Heart left ventricle (tissue), 16 donors: ENCODE data around the gene KCNJ5. TPM values are rescaled to one million over a fixed set of nuclear protein-coding genes. Genes with fewer than 3 reads are reported as not detected.

Experiments used
- ATAC-seq, 4 donors: fragments of 200-7000 bp; cut with Tn5 transposase; one replicate each; pipeline ENCODE4 v1.9.1; 2020 to 2022; ENCODE audit warnings: moderate library complexity in 4 of 4, mild to moderate bottlenecking in 3 of 4, moderate number of reproducible peaks in 1 of 4
- DNase-seq, 5 donors: peaks; one replicate each; pipeline ENCODE4 v3.0.0-alpha.2; 2020
- H3K27ac ChIP-seq, 12 donors: fragments of 200-600 bp; sonication (generic) in 4 of 12; one replicate each; pipeline versions ENCODE4 v1.5.0 to v1.8.0; 2016 to 2022; ENCODE audit warnings: mild to moderate bottlenecking in 2 of 12
- H3K27me3 ChIP-seq, 9 donors: fragments of 200-600 bp; sonication (generic) in 2 of 9; one replicate each; pipeline versions ENCODE4 v1.5.1 to v1.8.0; 2016 to 2022; ENCODE audit warnings: mild to moderate bottlenecking in 3 of 9
- H3K36me3 ChIP-seq, 9 donors: fragments of 200-600 bp; sonication (generic) in 2 of 9; one replicate each; pipeline versions ENCODE4 v1.5.0 to v1.8.0; 2018 to 2022; ENCODE audit warnings: mild to moderate bottlenecking in 2 of 9
- H3K4me1 ChIP-seq, 12 donors: fragments of 200-600 bp; sonication (generic) in 4 of 12; one replicate each; pipeline versions ENCODE4 v1.5.0 to v1.8.0; 2016 to 2022; ENCODE audit warnings: mild to moderate bottlenecking in 3 of 12
- H3K4me3 ChIP-seq, 12 donors: fragments of 200-600 bp; sonication (generic) in 4 of 12; one replicate each; pipeline versions ENCODE4 v1.5.0 to v1.8.0; 2017 to 2022; ENCODE audit warnings: mild to moderate bottlenecking in 9 of 12, moderate library complexity in 4 of 12
- H3K9me3 ChIP-seq, 12 donors: fragments of 200-600 bp; sonication (generic) in 4 of 12; one replicate each; pipeline versions ENCODE4 v1.5.0 to v1.8.0; 2016 to 2022; ENCODE audit warnings: mild to moderate bottlenecking in 1 of 12
- POLR2A ChIP-seq, 2 donors: fragments of 450-650 bp; IDR thresholded peaks; one replicate each; pipeline ENCODE4 v1.6.1; 2017; ENCODE audit warnings: antibody characterized with exemption in 2 of 2, mild to moderate bottlenecking in 2 of 2, moderate library complexity in 2 of 2
- WGBS, 4 donors: extraction: QIAGEN DNeasy Blood & Tissue Kit in 2 of 4; methylation state at CpG; one replicate each; pipeline versions ENCODE4 v1.1.5 to v1.1.7; 2013 to 2018; 5-methylcytosine and 5-hydroxymethylcytosine counted together
- intact Hi-C, 10 donors: fragments of 100-400 bp; cut with DNase I; formaldehyde crosslinking; loops; one replicate each; pipeline versions ENCODE4 v1.11.1 to v1.14.2; 2022
- polyA plus RNA-seq, 2 donors: library from polyadenylated mRNA; stranded (reverse); fragments of 200-250 nt; gene quantifications; one replicate each; pipeline ENCODE4 v1.2.3, GENCODE V29; 2013
- total RNA-seq, 9 donors: library from RNA; depleted of rRNA in 2 of 9; stranded (reverse); fragments of >200 nt in 2 of 9; fragmentation: NEBNext Ultra II Directional in 3 of 9; extraction: Animal tissue kit (Norgen Biotek cat#: 25700) in 3 of 9; gene quantifications; one replicate each; pipeline versions ENCODE4 v1.1.0 to v1.2.4, GENCODE V29; 2016 to 2023
- TF ChIP-seq, protein P1 (sequence below), 12 donors: fragments of 200-600 bp; sonication (generic) in 4 of 12; IDR thresholded peaks; one replicate each; pipeline versions ENCODE4 v1.5.0 to v1.8.0; 2018 to 2022; ENCODE audit warnings: antibody characterized with exemption in 12 of 12, mild to moderate bottlenecking in 5 of 12
- donor health status: ischemic (EF 13 %, LVEDD 7.1; RV severe dilation, severe dysfunction).
- donor health status: healthy with polysubstance abuse.
- donor health status: DM: no; HTN: yes; CAD: no.
- donor health status: DM: no; HTN: no; CAD: no.
- donor health status: ischemic (EF 25% LVEDD 6.9; RV normal size, moderate dysfunction).
- donor health status: ischemic (EF 25% LVEDD 5.7; RV mildly dilated, moderate dysfunction).
- donor health status: healthy.
- donor health status: DM: yes; HTN: yes; CAD: no.
- donor health status: ischemic (EF 35%, LVEDD 5.7; RV mildly dilated, moderate dysfunction).
- donor health status: nonischemic (EF 11% LVEDD 7.7; RV severe dilation, severe dysfunction).
- donor health status: DM: yes; HTN: yes; CAD: no.
- donor health status: PGD.
- donor health status: ischemic (EF 29% LVEDD 5.4; RV normal size, mild dysfunction).
- donor health status: nonischemic (EF 23%, LVEDD 6.1; RV moderate dilation, normal function).

The KCNJ5 gene
- total and polyA plus RNA-seq, 11 donors: 1.4 to 29.4 (median 6.0) TPM

DNA sequence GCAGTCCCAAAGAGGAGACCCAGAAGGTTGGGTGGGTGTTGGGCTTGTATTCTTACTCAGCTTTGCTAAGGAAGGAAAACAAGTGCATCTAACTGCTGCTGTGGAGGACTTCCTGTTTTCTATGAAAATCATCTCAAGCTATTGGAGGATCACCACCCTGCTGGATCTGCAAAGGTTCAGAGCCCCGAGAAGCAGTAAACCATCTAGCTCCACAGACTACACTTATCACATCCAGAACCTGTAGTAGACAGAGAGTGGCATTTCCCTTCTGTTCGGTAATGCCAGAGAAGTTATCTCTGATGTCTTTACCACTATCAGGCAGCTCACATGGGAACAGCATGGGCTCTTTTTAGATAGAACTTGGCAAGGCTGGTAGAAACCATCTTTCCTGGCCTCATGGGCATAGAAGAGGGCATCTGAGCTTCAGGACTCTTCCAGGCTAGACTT, 45.8 kb upstream of the KCNJ5 start:
- WGBS, 4 donors: 38 to 60% (median 46%) methylated on average over 2 of the region's 2 CpGs
- Histone ChIP-seq H3K4me3 (no peak overlapping the region), H3K27me3 (no peaks in the 10 kb centered on the region), H3K27ac (no peak overlapping the region), H3K9me3 (no peaks in the 10 kb centered on the region), H3K36me3 (no peaks in the 10 kb centered on the region), H3K4me1 (peaks cover 0 to 20% (median 0%) of the 10 kb centered on the region in 12 donors)
- peak in 3 of 4 donors; percentile 59 to 64 (median 59) for ATAC-seq
- no peak for DNase-seq
- no peak for TF ChIP-seq POLR2A (IDR thresholded peaks at IDR 0.05)
- TF ChIP-seq, protein P1, sequence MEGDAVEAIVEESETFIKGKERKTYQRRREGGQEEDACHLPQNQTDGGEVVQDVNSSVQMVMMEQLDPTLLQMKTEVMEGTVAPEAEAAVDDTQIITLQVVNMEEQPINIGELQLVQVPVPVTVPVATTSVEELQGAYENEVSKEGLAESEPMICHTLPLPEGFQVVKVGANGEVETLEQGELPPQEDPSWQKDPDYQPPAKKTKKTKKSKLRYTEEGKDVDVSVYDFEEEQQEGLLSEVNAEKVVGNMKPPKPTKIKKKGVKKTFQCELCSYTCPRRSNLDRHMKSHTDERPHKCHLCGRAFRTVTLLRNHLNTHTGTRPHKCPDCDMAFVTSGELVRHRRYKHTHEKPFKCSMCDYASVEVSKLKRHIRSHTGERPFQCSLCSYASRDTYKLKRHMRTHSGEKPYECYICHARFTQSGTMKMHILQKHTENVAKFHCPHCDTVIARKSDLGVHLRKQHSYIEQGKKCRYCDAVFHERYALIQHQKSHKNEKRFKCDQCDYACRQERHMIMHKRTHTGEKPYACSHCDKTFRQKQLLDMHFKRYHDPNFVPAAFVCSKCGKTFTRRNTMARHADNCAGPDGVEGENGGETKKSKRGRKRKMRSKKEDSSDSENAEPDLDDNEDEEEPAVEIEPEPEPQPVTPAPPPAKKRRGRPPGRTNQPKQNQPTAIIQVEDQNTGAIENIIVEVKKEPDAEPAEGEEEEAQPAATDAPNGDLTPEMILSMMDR (IDR thresholded peaks at IDR 0.05): no peak
- intact Hi-C loops: no loop called here

DNA sequence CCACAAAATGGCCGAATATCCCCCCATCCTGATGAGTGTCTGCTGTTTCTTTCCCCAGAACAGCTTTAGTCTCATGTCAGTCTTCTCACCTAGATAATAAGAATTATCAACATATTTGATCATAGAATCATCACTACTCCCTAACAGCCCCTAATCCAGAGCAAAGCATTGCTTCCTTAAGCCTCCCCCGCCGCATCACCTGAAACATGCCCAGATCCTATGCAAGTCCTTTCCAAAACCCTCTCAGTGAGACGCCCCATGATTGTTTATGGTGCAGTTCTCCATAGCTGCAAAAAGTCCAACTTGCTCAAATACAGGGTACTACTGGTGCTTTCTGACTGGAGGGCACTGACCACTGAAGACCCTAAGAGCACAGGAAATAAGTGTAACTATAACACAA, 44.2 kb upstream of the KCNJ5 start:
- peaks cover 0 to 26% (median 0%) of the 10 kb centered on the region in 12 donors for H3K4me1 ChIP-seq
- no peak for ATAC-seq
- TF ChIP-seq, protein P1 (IDR thresholded peaks at IDR 0.05): no peak
- TF ChIP-seq POLR2A (IDR thresholded peaks at IDR 0.05): no peak
- no peaks in the 10 kb centered on the region for H3K27me3 ChIP-seq
- H3K36me3 ChIP-seq: no peaks in the 10 kb centered on the region
- no peaks in the 10 kb centered on the region for H3K9me3 ChIP-seq
- no peak overlapping the region for H3K27ac ChIP-seq
- 85 to 99% (median 92%) methylated on average over 4 of the region's 4 CpGs for WGBS, 4 donors
- no peak for DNase-seq
- H3K4me3 ChIP-seq: no peak overlapping the region
- intact Hi-C loops: no loop called here

DNA sequence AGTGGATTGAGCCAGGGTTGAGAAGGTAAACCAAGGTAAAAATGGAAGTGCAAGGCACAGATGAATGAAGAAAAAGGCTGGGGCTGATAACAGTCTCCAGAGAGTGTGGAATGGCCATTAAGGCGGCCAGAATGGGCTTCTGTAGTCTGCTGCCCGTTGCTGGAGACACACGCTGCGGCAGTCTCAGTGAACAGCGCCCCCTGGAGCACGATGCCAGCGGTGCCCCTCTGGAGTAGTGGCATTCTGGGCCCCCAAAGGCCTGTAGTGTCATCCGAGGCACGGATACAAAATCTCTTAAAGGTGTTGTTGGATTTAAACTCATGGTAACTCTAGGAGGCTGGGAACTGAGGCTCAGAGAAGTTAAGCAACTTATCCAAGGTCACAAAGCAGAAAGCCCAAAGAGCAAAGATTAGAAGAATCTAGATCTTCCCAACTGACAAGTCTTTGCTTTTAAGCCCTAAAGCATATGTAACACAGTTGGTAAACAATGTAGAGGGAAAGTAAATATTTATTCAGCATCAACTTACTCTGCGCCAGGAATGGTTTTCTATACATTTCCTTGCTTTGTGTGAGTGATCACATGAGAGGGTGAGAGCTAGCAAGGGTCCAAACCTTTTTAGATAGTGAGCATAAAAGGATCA, 42.2 kb upstream of the KCNJ5 start:
- Histone ChIP-seq H3K27me3 (no peaks in the 10 kb centered on the region), H3K4me1 (peaks cover 0 to 33% (median 0%) of the 10 kb centered on the region in 12 donors), H3K4me3 (no peak overlapping the region), H3K27ac (no peak overlapping the region), H3K36me3 (no peaks in the 10 kb centered on the region), H3K9me3 (no peaks in the 10 kb centered on the region)
- WGBS, 4 donors: 29 to 42% (median 32%) methylated on average over 10 of the region's 10 CpGs
- peak; percentile 50 to 80 (median 52) for DNase-seq
- ATAC-seq: peak in 1 of 4 donors; percentile 48
- intact Hi-C loops: no loop called here
- TF ChIP-seq, protein P1 (IDR thresholded peaks at IDR 0.05): peak; percentile 44 to 81 (median 68)
- TF ChIP-seq POLR2A (IDR thresholded peaks at IDR 0.05): no peak

DNA sequence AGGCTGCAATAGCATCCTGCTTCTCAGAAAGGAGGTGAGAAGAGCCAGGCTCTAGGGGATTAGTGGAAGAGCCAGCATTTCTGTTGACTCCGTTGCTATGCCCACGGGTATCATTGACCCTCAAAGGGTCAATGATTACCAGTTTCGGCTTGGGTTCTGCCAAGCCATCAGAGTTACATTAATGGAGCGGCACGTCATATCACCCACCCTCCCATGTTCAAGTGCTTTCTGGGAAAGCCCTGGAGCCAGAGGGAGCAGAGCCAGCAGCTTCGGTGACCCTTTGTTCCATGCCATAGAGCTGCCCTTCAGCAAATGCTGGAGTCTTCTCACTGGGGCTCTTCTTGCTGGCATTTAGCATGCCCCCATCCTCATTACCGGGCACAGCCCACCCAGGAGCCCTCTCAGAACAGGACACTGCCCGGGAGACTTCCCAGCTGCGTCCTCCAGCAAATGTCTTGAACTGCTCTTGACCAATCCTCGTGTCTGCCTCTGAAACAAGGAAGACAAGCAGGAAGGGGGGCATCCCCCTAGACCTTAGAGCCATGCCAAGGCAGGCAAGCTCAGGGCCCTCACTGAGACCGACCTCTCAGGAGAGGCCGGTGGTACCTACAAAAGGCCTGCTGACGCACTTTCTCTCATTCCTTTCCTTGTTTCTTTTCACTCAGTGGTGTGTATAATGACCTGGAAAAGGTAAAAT, 38.7 kb upstream of the KCNJ5 start:
- 67 to 84% (median 70%) methylated on average over 13 of the region's 13 CpGs for WGBS, 4 donors
- DNase-seq (peak in 4 of 5 donors; percentile 33 to 69 (median 53)), ATAC-seq (peak; percentile 79 to 91 (median 87))
- no peaks in the 10 kb centered on the region for H3K36me3 ChIP-seq
- H3K4me3 ChIP-seq: no peak overlapping the region
- peak overlapping the region in 7 of 12 donors; percentile 19 to 65 (median 46) for H3K27ac ChIP-seq
- TF ChIP-seq, protein P1 (IDR thresholded peaks at IDR 0.05): no peak
- no peak for TF ChIP-seq POLR2A (IDR thresholded peaks at IDR 0.05)
- intact Hi-C loops: loop anchor here in 2 of 10 donors (10.0 kb wide), 1 partner anchor 818 kb away; no protein-coding TSS in a partner anchor
- no peaks in the 10 kb centered on the region for H3K9me3 ChIP-seq
- H3K4me1 ChIP-seq: peaks cover 0 to 18% (median 0%) of the 10 kb centered on the region in 12 donors
- H3K27me3 ChIP-seq: no peaks in the 10 kb centered on the region
